Upper lobe of left lung (tissue), 4 donors: ENCODE results near the gene IKZF2.

Experiments
- POLR2A ChIP-seq, 4 donors: fragments of 450-650 bp; IDR thresholded peaks; one replicate each; pipeline ENCODE4 v1.5.1; 2016 to 2017; ENCODE audit warnings: antibody characterized with exemption in 4 of 4, mild to moderate bottlenecking in 2 of 4
- POLR2AphosphoS5 ChIP-seq, 2 donors: sonication (generic); formaldehyde crosslinking; IDR thresholded peaks; one replicate each; pipeline ENCODE4 v1.5.1; 2017; ENCODE audit warnings: antibody characterized with exemption in 2 of 2
- TF ChIP-seq, protein P1 (sequence below), 6 experiments: fragments of 450-650 bp in 4 of 6; fragments of 200-600 bp in 2 of 6; sonication (generic) in 2 of 6; IDR thresholded peaks; one replicate each; pipeline ENCODE4 v1.5.1; 2016 to 2019; ENCODE audit warnings: antibody characterized with exemption in 6 of 6

GRCh38 chr2:213032607-213033006, 118.8 kb downstream of the IKZF2 start:
- TF ChIP-seq, protein P1, sequence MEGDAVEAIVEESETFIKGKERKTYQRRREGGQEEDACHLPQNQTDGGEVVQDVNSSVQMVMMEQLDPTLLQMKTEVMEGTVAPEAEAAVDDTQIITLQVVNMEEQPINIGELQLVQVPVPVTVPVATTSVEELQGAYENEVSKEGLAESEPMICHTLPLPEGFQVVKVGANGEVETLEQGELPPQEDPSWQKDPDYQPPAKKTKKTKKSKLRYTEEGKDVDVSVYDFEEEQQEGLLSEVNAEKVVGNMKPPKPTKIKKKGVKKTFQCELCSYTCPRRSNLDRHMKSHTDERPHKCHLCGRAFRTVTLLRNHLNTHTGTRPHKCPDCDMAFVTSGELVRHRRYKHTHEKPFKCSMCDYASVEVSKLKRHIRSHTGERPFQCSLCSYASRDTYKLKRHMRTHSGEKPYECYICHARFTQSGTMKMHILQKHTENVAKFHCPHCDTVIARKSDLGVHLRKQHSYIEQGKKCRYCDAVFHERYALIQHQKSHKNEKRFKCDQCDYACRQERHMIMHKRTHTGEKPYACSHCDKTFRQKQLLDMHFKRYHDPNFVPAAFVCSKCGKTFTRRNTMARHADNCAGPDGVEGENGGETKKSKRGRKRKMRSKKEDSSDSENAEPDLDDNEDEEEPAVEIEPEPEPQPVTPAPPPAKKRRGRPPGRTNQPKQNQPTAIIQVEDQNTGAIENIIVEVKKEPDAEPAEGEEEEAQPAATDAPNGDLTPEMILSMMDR (IDR thresholded peaks at IDR 0.05) = no peak
- TF ChIP-seq POLR2AphosphoS5 (IDR thresholded peaks at IDR 0.05) = no peak
- TF ChIP-seq POLR2A (IDR thresholded peaks at IDR 0.05) = no peak
